GM12878 (cell line): Measurements from ENCODE around the gene NCOA6. TPM values are rescaled to one million over a fixed set of nuclear protein-coding genes. Genes with fewer than 3 reads are reported as not detected.

Experiments used
- ATAC-seq: fragments of 200-7000 bp; cut with Tn5 transposase; 3 replicates; pipeline ENCODE4 v1.9.1; 2020; ENCODE audit warnings: mild to moderate bottlenecking, moderate library complexity
- BruUV-seq: library from RNA; stranded (reverse); fragments of 400-500 nt; replicated peaks from 2 replicates; lab custom pipeline; 2021; lab: Mats Ljungman, UMichigan
- CTCF ChIA-PET: fragments of 300-600 bp; sonication (Branson Sonifier 250); formaldehyde crosslinking; extraction: SDS; loops from one replicate; lab custom pipeline; 2021; ENCODE audit warnings: inconsistent platforms; lab: Yijun Ruan, JAX
- POLR2A ChIA-PET: fragments of 350-600 bp; formaldehyde crosslinking; extraction: SDS; loops from one replicate; lab custom pipeline; 2021; ENCODE audit warnings: inconsistent platforms; lab: Charles Lee
- RAD21 ChIA-PET: fragments of 300-600 bp; sonication (Branson Sonifier 250); formaldehyde crosslinking; loops from one replicate; lab custom pipeline; 2023; ENCODE audit warnings: antibody characterized with exemption; ENCODE audit not compliant: unreplicated experiment; lab: Charles Lee
- SMC1A ChIA-PET: fragments of 300-600 bp; sonication (Branson Sonifier 250); formaldehyde crosslinking; loops from one replicate; lab custom pipeline; 2023; ENCODE audit not compliant: unreplicated experiment, uncharacterized antibody; lab: Charles Lee
- DNase-seq: peaks from one replicate; pipeline ENCODE4 v3.0.0-alpha.2; 2011; ENCODE audit warnings: low read depth, low spot score
- FAIRE-seq: peaks from 3 replicates; lab custom pipeline; 2011; peaks lifted over from hg19 to GRCh38; lab: Jason Lieb, UNC
- H2AFZ ChIP-seq: 2 replicates; pipeline ENCODE4 v1.6.0; 2011; ENCODE audit warnings: low read depth, low read length, control low read depth; ENCODE audit not compliant: control insufficient read depth
- H3K27ac ChIP-seq: 2 replicates; pipeline ENCODE4 v1.5.1; 2011; ENCODE audit warnings: control low read depth; ENCODE audit not compliant: control insufficient read depth, insufficient read depth
- H3K27me3 ChIP-seq, 2 experiments: replicated peaks in 1 of 2; 2 replicates each; pipeline versions ENCODE4 v1.6.0 to v1.6.1; 2011; ENCODE audit warnings: low read length in 1 of 2; ENCODE audit not compliant: control insufficient read depth in 2 of 2, insufficient read depth in 2 of 2
- H3K36me3 ChIP-seq, 2 experiments: 2 replicates each; pipeline ENCODE4 v1.5.1; 2011; ENCODE audit warnings: low read length in 1 of 2; ENCODE audit not compliant: control insufficient read depth in 2 of 2, insufficient read depth in 2 of 2
- H3K4me1 ChIP-seq: 2 replicates; pipeline ENCODE4 v1.6.1; 2011; ENCODE audit warnings: mild to moderate bottlenecking, low read length, moderate library complexity, mixed read lengths; ENCODE audit not compliant: control insufficient read depth, insufficient read depth
- H3K4me2 ChIP-seq: 2 replicates; pipeline ENCODE4 v1.6.0; 2011; ENCODE audit warnings: control low read depth; ENCODE audit not compliant: control insufficient read depth, insufficient read depth
- H3K4me3 ChIP-seq: fragments of 200-600 bp; sonication (generic); 2 replicates; pipeline ENCODE4 v1.5.1; 2016
- H3K79me2 ChIP-seq: 2 replicates; pipeline ENCODE4 v1.6.0; 2011; ENCODE audit warnings: low read length; ENCODE audit not compliant: control insufficient read depth, insufficient read depth
- H3K9ac ChIP-seq: 2 replicates; pipeline ENCODE4 v1.8.0; 2011; ENCODE audit warnings: low read length, control low read depth, mixed read lengths; ENCODE audit not compliant: control insufficient read depth, insufficient read depth
- H3K9me3 ChIP-seq: replicated peaks from 3 replicates; pipeline ENCODE4 v1.5.1; 2011; ENCODE audit warnings: mild to moderate bottlenecking, low read length; ENCODE audit not compliant: control insufficient read depth, insufficient read depth
- H4K20me1 ChIP-seq: 2 replicates; pipeline ENCODE4 v1.6.0; 2011; ENCODE audit not compliant: control insufficient read depth, insufficient read depth
- ATF2 ChIP-seq: IDR thresholded peaks from 2 replicates; pipeline ENCODE4 v1.6.1; 2012; ENCODE audit warnings: low read length, inconsistent platforms
- BCL3 ChIP-seq: IDR thresholded peaks from 2 replicates; pipeline ENCODE4 v1.6.1; 2011; ENCODE audit warnings: borderline replicate concordance, low read depth, mild to moderate bottlenecking, moderate library complexity, low read length; ENCODE audit not compliant: insufficient read depth, poor library complexity, severe bottlenecking
- BMI1 ChIP-seq: fragments of 450-650 bp; IDR thresholded peaks from 2 replicates; pipeline ENCODE4 v1.6.1; 2016; ENCODE audit warnings: mild to moderate bottlenecking, moderate library complexity, borderline replicate concordance
- CBX5 ChIP-seq: sonication (generic); IDR thresholded peaks from 2 replicates; pipeline ENCODE4 v1.6.1; 2016; ENCODE audit warnings: low read depth, moderate library complexity, mild to moderate bottlenecking, inconsistent platforms
- ESRRA ChIP-seq: IDR thresholded peaks from 2 replicates; pipeline ENCODE4 v1.6.1; 2012; ENCODE audit warnings: mild to moderate bottlenecking, low read length, improper control_type of control experiment
- EZH2 ChIP-seq: IDR thresholded peaks from 2 replicates; pipeline ENCODE4 v1.6.1; 2012; ENCODE audit warnings: low read depth, mild to moderate bottlenecking, control low read depth, inconsistent platforms, low read length, borderline replicate concordance; ENCODE audit not compliant: control insufficient read depth
- MYB ChIP-seq: fragments of 150-350 bp; IDR thresholded peaks from 2 replicates; pipeline ENCODE4 v1.6.1; 2014; ENCODE audit warnings: mild to moderate bottlenecking, low read depth, low read length, borderline replicate concordance
- NFIC ChIP-seq: IDR thresholded peaks from 2 replicates; pipeline ENCODE4 v1.6.1; 2012; ENCODE audit warnings: low read depth, mild to moderate bottlenecking, inconsistent platforms, low read length, moderate library complexity
- POLR2A ChIP-seq: IDR thresholded peaks from 2 replicates; pipeline ENCODE4 v1.6.1; 2011; ENCODE audit warnings: low read depth, mild to moderate bottlenecking, low read length
- RELA ChIP-seq: fragments of 450-650 bp; IDR thresholded peaks from 2 replicates; pipeline ENCODE4 v1.8.0; 2014; ENCODE audit warnings: borderline replicate concordance; ENCODE audit not compliant: partially characterized antibody
- SIX5 ChIP-seq: IDR thresholded peaks from 2 replicates; pipeline ENCODE4 v1.6.1; 2011; ENCODE audit warnings: mild to moderate bottlenecking, low read depth, low read length, moderate library complexity; ENCODE audit not compliant: severe bottlenecking
- SMAD1 ChIP-seq: fragments of 450-650 bp; IDR thresholded peaks from 2 replicates; pipeline ENCODE4 v1.6.1; 2018; ENCODE audit warnings: mild to moderate bottlenecking, low read depth; ENCODE audit not compliant: partially characterized antibody
- SMAD5 ChIP-seq: IDR thresholded peaks from 2 replicates; pipeline ENCODE4 v1.6.1; 2016; ENCODE audit warnings: antibody characterized with exemption, low read depth
- SMC3 ChIP-seq: IDR thresholded peaks from 2 replicates; pipeline ENCODE4 v1.6.1; 2011; ENCODE audit warnings: low read length, improper control_type of control experiment, borderline replicate concordance
- SRF ChIP-seq, 2 experiments: IDR thresholded peaks; 2 replicates each; pipeline ENCODE4 v1.6.1; 2011; ENCODE audit warnings: low read depth in 2 of 2, low read length in 2 of 2, mild to moderate bottlenecking in 1 of 2, moderate library complexity in 1 of 2
- WRNIP1 ChIP-seq: IDR thresholded peaks from 2 replicates; pipeline ENCODE4 v1.6.1; 2011; ENCODE audit warnings: low read depth, low read length, improper control_type of control experiment, borderline replicate concordance
- YBX1 ChIP-seq: fragments of 450-650 bp; IDR thresholded peaks from 2 replicates; pipeline ENCODE4 v1.6.1; 2016; ENCODE audit warnings: antibody characterized with exemption
- WGBS: methylation state at CpG from one replicate; pipeline ENCODE4 v1.1.6; 2016; ENCODE audit warnings: low lambda C conversion rate; ENCODE audit not compliant: insufficient replicate concordance, insufficient coverage; ENCODE audit errors: missing lambda C conversion rate; 5-methylcytosine and 5-hydroxymethylcytosine counted together
- in situ Hi-C: fragments of 300-500 bp; cut with MboI; formaldehyde crosslinking; loops from 9 replicates; pipeline ENCODE4 v1.14.3; 2018; ENCODE audit warnings: mixed read lengths
- intact Hi-C: fragments of 100-400 bp; cut with micrococcal nuclease; formaldehyde crosslinking; loops from one replicate; pipeline ENCODE4 v1.14.2; 2022; ENCODE audit not compliant: unreplicated experiment
- polyA plus RNA-seq, 11 experiments: library from polyadenylated mRNA; depleted of rRNA in 4 of 11; unstranded in 6 of 11; stranded (reverse) in 5 of 11; fragments of >200 nt; fragmentation: Nextera tagmentation in 4 of 11; fragmentation: Illumina TruSeq in 1 of 11; extraction: Ambion mirVana in 4 of 11; extraction: Trizol in 1 of 11; gene quantifications; 1 replicate in 1 of 11; 2 replicates in 10 of 11; pipeline versions ENCODE4 v1.2.1 to v1.2.3, GENCODE V29; 2011 to 2016; ENCODE audit warnings: inconsistent platforms in 2 of 11, missing spikeins in 2 of 11, low read depth in 1 of 11
- total RNA-seq, 4 experiments: library from RNA; depleted of rRNA in 3 of 4; stranded (reverse); fragments of >200 nt in 3 of 4; fragmentation: Illumina TruSeq in 1 of 4; extraction: Trizol in 1 of 4; gene quantifications; 2 replicates each; pipeline versions ENCODE4 v1.2.1 to v1.2.3, GENCODE V29; 2013 to 2021

NCOA6 gene
- total and polyA plus RNA-seq, 10 of the 15 experiments (the other 5 are each of a cell fraction or from before 2014, with no cell fraction given): 6.1 to 20.6 (median 12.6) TPM

GRCh38 chr20:34792687-34793363 is 32.6 kb downstream of the NCOA6 start:
- RAD21 ChIA-PET: no interaction called here
- no peak overlapping the region for H3K4me2 ChIP-seq
- intact Hi-C loops: no loop called here
- H3K79me2 ChIP-seq: peaks cover 9% of the 10 kb centered on the region
- H4K20me1 ChIP-seq: no peaks in the 10 kb centered on the region
- no peak overlapping the region for H3K27ac ChIP-seq
- H3K36me3 ChIP-seq: peaks cover 3 to 10% of the 10 kb centered on the region in 2 experiments
- POLR2A ChIA-PET: no interaction called here
- FAIRE-seq: no peak
- no peak overlapping the region for H3K4me3 ChIP-seq
- CTCF ChIA-PET: interaction anchor here (1.0 kb wide), 1 partner anchor 11 kb away, joined by 4 read pairs; no protein-coding TSS in a partner anchor
- no peaks in the 10 kb centered on the region for H3K27me3 ChIP-seq
- no TSS peak for BruUV-seq
- no peaks in the 10 kb centered on the region; the same call in 2 of the 3 replicates for H3K9me3 ChIP-seq
- 98% methylated on average over 4 of the region's 4 CpGs for WGBS
- DNase-seq: no peak
- TF ChIP-seq POLR2A (no peak), EZH2 (no peak), SMAD5 (no peak), SRF (IDR thresholded peaks at IDR 0.05; ENCODE audit: low read depth in 2 of 2, low read length in 2 of 2) (no peak), NFIC (no peak), BMI1 (no peak), CBX5 (no peak), SMC3 (no peak), ATF2 (no peak), ESRRA (no peak), WRNIP1 (no peak), SMAD1 (no peak), MYB (no peak), SIX5 (no peak), BCL3 (no peak), YBX1 (no peak), RELA (no peak)
- H3K9ac ChIP-seq: no peak overlapping the region
- no peak overlapping the region for H2AFZ ChIP-seq
- SMC1A ChIA-PET: interaction anchor here (0.7 to 1.0 kb wide), 2 partner anchors 10 to 346 kb away, joined by 3 to 4 read pairs; no protein-coding TSS in a partner anchor
- in situ Hi-C loops: no loop called here
- no peak for ATAC-seq
- peaks cover 4% of the 10 kb centered on the region; the same call in 1 of the 2 replicates for H3K4me1 ChIP-seq
